T-helper 2 cell treated with Interferon-gamma antibody and Interleukin-4, amounts not matched to agents 100 ng/mL and 5 ng/mL, for 36 hours (primary cell): ENCODE measurements around the gene PPP2R5A. TPM values are rescaled to one million over a fixed set of nuclear protein-coding genes. Genes with fewer than 3 reads are reported as not detected.

ENCODE experiments used
- intact Hi-C: fragments of 100-400 bp; cut with micrococcal nuclease; formaldehyde crosslinking; loops from one replicate; pipeline ENCODE4 v1.15.1; 2023
- total RNA-seq: library from RNA; stranded (reverse); gene quantifications from 2 replicates; pipeline ENCODE4 v1.2.3, GENCODE V29; 2022

The PPP2R5A gene
- 52.3 and 54.0 TPM in 2 replicates for total RNA-seq

DNA sequence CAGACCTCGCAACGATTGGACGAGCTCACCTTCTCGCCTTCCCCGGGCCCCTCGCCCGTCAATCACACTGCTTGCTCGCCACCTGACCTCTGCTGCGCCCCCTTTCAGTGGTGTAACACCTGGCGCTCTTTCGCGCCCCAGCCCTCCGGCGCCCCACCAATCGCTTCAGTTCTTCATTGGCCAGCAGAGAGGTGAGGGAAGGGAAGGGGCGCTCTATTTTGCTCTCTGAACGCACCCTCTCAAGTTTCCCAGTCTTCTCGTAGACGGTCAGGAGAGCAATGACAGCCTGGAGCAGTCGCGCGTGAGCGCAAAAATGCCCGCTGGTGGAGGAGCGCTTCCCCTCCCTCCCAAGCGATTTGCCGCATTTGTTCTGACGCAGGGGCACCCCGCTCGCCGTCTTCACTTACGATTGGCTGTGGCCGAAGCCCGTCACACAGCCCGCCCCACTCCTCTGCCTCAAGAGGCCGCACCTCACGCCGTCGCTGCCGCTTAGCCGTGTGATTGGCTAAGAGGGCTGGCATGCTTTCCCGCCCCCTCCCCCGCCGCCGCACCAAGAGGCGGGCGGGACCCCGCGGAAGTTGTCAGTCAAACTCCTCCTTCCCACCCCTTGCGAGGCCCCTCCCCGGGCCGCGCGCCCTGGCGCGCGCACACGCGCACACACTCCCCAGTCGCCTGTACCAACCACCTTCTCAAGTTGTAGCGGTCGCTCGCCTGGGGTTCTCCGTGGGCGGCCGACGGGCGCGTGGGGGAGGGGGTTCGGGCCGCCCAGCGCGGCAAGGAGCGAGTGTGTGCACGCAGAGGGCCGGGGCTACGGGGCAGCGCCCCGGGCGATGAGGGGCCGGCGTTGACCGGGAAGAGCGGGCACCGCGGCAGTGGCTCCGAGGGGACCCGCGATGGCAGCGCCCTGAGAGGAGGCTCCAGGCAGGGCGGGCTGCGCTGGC is at the start of gene PPP2R5A:
Gene PPP2R5A (plus strand): TSS at position 667 of the 941 bp plus-strand sequence. CDS start 701 bp downstream, outside the sequence.
- intact Hi-C loops = loop anchor here (1.0 to 10.0 kb wide), 14 partner anchors 29 to 706 kb away; partner anchors contain the start of genes ATF3, DTL, FLVCR1 and INTS7

- intact Hi-C loops = loop anchor here (10.0 kb wide), 1 partner anchor 49 kb away; the partner anchor contains the start of gene PPP2R5A
Observed at GRCh38 chr1:212235857-212236256, 49.4 kb upstream of the PPP2R5A start.

- intact Hi-C loops = loop anchor here (10.0 kb wide), 1 partner anchor 48 kb away; the partner anchor contains the start of gene PPP2R5A
Observed at GRCh38 chr1:212236664-212237220, 48.5 kb upstream of the PPP2R5A start.

DNA sequence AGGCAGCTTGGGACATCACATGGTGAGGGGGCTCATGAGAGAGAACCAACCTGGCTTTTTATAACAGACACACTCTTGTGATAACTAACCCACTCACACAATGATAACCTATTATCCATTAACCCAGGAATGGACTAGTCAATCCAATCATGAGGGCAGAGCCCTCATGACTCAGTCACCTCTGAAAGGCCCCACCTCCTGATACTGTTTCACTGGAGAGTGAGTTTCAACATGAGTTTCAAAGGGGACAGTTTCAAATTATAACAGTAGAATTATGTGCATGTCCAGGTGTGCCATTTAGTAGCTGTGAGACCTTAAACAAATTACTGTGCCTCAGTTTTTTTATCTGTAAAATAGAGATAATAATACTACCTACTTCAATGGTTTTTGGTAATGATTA is 47.6 kb upstream of the PPP2R5A start:
- intact Hi-C loops = loop anchor here (10.0 kb wide), 1 partner anchor 47 kb away; the partner anchor contains the start of gene PPP2R5A

DNA sequence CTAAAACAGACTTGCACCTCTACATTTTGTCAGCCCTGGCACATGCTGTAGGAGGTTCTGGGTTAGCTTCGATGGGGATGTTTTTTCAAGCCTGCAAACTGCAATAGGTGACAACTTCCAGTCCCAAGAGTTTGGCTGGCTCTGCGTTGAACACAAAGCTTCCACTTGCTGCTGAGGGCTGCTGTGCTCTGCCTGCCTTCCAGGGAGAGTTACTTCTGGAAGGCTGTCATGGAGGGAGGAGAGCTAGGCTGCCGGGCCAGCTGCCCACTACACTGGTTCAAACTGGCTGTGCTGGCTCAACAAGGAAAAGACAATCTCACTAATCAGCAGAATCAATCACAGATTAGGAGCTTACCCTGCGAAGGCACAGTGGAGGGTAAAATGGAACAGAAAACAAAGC is 46.7 kb upstream of the PPP2R5A start:
- intact Hi-C loops = loop anchor here (10.0 kb wide), 1 partner anchor 46 kb away; the partner anchor contains the start of gene PPP2R5A

- intact Hi-C loops = no loop called here
Observed at GRCh38 chr1:212241501-212241900, 43.7 kb upstream of the PPP2R5A start.

- intact Hi-C loops = no loop called here
Observed at GRCh38 chr1:212241957-212242287, 43.3 kb upstream of the PPP2R5A start.

DNA sequence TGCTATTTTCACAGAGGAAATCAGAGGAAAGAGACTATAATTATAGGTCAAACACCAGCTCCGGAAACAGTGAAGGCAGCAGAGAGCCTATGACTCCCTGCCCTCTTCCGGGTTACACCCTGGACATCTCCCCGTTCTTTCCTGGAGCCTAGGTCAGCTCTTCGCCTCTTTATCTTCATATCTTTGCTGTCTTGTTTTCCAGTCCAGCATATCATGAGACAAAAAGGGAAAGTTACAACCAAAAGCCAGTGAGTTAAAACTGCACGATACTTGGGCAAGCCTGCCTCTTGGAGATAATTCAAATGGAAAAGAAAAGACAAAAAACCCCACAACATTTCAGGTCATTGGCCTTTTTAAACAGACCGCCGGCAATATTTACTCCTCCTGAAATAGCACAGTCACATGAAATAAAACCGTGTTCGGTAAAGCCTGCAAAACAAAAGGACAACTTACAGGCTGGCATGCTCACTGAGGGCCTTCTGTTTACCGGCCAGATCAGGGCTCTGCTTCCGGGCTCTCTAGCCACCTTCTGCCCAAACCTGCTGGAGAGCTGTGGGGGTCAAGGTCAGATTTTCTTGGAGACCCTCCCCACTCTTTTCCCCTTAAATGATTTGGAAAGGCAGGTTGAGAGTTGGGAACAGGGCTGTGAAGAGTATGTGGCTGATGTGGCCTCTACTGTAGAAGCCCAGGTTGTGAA is 42.8 kb upstream of the PPP2R5A start:
- intact Hi-C loops = no loop called here

GRCh38 chr1:212242985-212243308 is 42.3 kb upstream of the PPP2R5A start:
- intact Hi-C loops = no loop called here

DNA sequence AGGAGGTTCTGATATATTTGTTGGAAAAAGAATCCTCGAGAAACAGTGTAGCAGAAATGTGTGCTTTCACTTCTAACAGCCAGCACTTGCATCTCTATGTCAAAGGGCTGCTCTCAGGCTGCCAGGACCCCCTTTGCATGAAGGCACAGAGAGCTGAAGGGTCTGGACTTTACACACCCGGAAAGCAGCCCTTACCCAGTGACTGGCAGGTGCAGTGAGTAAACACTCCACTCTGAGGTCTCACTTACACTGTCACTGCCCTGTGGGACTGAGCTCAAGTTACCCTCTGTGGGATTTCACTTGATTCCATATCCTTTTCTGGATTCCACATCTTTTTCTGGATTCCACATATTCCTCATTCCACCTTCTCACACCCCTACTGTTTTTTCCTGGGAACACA is 40.8 kb upstream of the PPP2R5A start:
- intact Hi-C loops = no loop called here

DNA sequence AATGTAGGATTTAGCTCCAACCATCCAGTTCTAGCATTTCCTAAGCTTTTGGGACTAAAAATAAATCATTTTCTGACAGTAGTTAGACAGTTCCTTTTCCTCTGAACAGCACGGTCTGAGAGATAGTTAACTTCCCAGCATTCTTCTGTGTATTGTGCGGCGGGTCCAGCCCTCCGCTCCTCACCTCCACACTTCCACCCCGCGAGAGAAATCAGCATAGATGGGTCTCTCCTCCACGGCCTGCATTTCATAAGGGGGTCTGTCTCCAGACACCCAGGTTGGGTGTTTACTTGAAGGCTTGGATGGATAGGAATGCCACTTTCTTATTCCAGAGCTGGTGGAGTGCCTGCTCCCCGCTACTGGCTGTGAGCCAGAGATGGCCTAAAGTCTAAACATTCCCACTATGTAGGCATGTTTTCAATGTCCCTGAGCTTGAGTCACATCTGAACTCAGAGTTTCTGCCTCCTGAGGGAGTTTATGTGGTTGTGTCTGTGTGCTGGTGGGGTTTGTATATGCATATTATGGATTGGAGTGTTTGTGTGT is 38.0 kb upstream of the PPP2R5A start:
- intact Hi-C loops = no loop called here

DNA sequence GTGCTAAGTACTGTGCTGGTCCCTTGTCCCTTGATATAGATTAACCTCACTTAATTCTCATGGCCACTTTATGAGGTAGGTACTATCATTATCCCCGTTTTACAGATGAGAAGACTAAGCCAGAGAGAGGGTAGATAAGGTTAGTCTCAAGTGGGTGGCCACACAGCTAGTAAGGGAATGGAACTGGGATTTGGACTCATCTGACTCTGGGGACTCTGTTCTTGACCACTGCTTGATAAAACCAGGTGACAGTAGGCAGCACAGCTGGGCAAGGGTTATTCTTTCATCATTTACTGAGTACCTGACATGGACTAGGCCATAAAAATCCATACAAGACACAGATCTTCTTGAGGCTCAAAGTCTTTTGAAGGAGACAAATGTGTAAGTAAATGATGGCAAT is 37.2 kb upstream of the PPP2R5A start:
- intact Hi-C loops = no loop called here

GRCh38 chr1:212254853-212255363 is 30.3 kb upstream of the PPP2R5A start:
- intact Hi-C loops = no loop called here

- intact Hi-C loops = loop anchor here (1.0 to 2.0 kb wide), 2 partner anchors 29 to 69 kb away; partner anchors contain the start of gene PPP2R5A
Observed at GRCh38 chr1:212255705-212256307, 29.4 kb upstream of the PPP2R5A start.

DNA sequence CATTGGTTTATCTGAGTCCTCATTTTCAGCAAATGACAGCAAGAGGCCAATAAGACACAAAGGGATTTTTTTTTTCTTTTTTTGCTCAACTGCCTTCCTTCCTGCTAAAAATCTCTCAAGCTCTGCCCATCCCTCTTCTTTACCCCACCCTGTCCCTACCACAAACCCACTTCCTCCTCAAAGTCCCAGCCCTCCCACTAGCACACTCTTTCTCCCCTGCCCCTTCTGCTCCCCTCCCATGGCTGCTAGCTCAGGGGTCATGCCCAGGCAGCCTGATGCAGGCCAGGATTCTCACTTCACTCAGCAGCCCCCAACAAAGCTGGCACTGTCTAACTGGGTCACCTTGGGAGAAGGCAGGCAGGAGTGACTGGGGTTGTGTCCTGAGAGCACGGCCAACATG is 28.8 kb upstream of the PPP2R5A start:
- intact Hi-C loops = loop anchor here (1.0 to 2.0 kb wide), 2 partner anchors 29 to 70 kb away; partner anchors contain the start of gene PPP2R5A

- intact Hi-C loops = loop anchor here (2.0 kb wide), 1 partner anchor 70 kb away; no protein-coding TSS in a partner anchor
Observed at GRCh38 chr1:212257157-212257556, 28.1 kb upstream of the PPP2R5A start.

DNA sequence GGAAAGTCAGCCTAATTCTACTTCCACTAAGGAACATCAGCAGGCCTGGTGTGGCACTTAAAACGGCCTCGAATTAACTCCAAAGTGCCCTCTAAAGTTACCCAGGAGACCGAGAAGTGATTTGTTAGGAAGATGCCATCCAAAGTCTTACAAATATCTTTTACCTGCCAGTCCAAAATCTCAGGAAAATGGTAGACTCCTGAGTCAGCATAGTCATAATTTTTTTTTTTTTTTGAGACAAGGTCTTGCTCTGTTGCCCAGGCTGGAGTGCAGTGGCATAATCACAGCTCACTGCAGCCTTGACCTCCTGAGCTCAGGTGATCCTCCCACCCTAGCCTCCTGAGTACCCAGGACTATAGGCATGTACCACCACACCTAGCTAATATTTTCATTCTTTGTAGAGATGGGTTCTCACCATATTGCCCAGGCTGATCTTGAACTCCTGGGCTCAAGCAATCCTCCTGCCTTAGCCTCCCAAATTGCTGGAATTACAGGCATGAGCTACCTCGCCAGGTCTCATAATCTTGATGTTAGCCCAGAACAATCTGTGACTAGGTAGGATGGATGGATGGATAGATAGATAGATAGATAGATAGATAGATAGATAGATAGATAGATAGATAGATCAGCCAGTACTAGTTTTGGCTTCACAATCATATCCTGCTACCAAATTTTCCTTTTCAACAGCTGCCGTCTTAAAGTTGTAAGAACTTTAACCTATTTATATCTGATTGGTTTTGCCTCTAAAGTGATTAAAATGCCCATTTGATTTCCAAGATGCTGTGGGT is 25.3 kb upstream of the PPP2R5A start:
- intact Hi-C loops = no loop called here

DNA sequence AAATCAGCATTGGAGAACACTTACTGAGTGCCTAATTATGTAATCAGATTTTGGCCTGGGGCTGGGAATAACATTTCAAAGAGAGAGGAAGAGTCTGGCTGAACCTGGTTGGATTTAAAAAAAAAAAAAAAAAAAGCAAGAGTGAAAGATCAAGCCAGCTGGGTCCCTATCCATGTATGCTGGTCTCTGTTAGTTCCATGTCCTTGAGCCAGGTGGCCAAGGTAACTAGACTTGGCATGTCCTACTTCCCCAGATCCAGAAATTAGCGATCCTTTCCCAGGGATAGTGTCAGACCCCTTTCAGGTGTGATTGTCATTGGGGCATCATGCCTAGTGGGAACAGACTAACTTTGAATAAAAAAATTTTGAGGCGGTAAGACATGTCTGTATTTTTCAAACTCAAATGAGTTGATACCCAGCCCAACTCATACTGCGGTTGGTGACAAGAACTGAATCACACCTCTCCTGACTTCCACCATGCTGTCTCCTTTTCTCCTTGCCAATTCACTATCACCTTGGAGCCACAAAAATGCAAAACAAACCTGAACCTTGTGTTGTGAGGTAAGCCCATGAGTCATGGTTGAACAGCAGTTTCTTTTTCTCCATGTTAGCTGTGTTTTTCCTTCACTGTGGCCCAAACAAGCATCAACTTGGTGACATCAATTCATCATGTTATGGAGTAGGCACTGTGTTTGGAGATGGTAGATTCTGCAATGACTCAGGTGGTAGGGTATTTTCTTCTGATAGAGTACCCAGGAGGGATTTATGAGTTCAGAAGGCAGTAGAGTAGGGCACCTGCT is 24.5 kb upstream of the PPP2R5A start:
- intact Hi-C loops = no loop called here

- intact Hi-C loops = no loop called here
Observed at GRCh38 chr1:212261361-212261929, 23.8 kb upstream of the PPP2R5A start.
